ENCODE results near the gene ANKRD29. TPM values are rescaled to one million over a fixed set of nuclear protein-coding genes. Genes with fewer than 3 reads are reported as not detected.
A peak's percentile ranks its signal among the peaks of the same experiment; 100 is the strongest.

Gene ANKRD29
- total RNA-seq, 1 donor from 2014 or later, result 21.5 TPM

DNA sequence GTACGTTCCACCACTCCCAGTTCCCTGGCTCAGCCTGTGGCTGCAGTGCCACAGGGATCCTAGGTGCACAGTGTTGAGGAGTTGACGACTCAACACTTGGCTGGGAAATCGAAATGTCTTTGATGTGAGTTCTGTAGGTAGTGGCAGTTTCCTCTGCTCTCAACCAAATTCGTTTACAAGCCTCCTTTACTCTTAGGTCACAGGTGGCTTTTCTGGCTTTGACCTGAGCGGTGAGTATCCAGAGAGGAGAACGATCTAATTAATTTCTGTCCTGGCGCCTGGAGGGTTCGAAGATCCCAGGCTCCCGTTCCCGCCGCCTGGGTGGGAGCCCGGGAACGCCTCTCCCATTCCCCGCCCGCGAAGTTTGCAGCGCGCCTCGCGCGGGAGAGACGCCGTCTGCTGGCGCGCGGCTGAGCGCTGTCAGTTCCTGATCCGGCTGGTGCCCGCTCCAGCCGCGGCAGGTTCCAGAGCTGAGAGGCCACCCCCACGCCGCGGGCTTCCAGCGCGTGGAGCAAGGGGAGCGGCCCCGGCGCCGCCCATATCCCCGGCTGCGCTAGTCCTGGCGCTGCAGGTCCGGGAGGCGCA is 26.4 kb upstream of the ANKRD29 start, which contains the start of gene LAMA3:
LAMA3 (plus strand) TSS at position 423 of the 585 bp plus-strand sequence. CDS start 231 bp downstream, outside the sequence.
- DNase-seq (ENCODE audit: low spot score), result peak; percentile 71
- intact Hi-C loops (cut with DNase I), result no loop called here

DNA sequence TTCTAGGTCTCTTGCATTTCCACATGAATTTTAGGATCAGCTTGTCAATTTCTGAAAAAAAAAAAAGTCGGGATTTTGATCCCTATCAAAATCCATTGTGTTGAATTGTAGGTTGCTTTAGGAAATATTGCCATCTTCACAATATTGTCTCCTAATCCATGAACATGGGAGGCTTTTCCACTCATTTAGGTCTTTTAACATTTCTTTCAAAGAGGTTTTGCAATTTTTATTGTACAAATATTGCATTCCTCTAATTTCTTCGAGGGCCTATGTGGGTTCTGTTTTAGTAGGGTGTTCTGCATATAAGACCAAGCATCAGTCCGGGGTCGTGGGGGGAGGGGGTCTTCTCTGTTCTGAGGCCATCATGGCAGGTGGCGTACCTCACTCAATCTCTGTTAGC is 25.8 kb upstream of the ANKRD29 start:
- intact Hi-C loops (cut with DNase I), result no loop called here
- no peak for ATAC-seq
- DNase-seq (ENCODE audit: low spot score), result no peak

More for the DNA sequence above, 26.4 kb upstream of the ANKRD29 start, which contains the start of gene LAMA3:
- ATAC-seq, result peak; percentile 87

DNA sequence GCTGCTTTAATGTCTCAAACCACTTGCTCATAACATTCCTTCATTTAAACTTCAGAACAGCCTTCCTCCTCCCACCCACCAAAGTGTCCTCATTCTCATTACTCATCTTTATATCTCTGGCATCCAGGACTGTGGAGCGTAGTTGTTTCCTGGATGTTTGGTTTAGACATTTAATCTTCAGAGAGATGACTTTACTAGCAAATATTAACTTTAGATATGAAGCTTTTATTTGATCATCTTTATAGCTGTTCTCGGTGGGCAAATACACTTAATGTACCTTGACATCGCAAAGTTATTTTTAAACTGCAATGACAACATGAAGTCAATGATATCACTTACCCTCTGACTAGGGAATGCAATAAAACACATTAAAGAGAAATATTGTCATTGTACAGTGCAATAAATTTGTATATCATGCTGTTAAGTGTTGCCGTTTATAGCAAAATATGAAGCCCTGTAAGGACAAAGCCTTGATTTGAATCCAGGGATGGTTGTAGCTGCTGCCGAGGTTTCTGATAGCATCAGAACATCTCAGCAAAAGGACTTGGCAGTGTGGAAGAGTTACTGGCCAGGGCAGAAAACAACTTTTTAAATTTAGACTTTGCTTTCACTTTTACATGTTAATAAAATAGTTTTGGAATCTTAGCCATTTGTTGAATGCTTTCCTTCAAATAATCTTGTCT is 21.9 kb upstream of the ANKRD29 start:
- ATAC-seq (no peak), DNase-seq (ENCODE audit: low spot score) (no peak)
- intact Hi-C loops (cut with DNase I), result no loop called here

DNA sequence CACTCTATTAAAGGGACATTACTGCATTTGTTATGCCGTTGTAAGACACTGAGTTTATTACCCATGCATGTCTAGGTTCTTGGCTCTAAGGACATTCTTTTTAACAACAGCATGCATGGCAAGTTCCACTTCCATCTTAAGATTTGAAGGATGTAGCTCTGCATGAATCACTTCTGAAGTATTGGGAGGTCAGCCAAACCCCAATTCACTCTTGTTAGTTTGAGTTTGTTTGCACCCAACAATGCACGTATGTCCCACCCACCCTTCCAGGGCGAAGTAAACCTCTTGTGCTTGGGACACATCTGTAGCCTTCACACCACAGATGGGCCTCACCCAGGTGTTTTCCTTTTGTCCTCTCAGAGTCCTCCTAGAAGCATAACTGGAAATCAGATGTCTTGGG is 21.0 kb upstream of the ANKRD29 start:
- DNase-seq (ENCODE audit: low spot score), result no peak
- no peak for ATAC-seq
- intact Hi-C loops (cut with DNase I), result no loop called here

DNA sequence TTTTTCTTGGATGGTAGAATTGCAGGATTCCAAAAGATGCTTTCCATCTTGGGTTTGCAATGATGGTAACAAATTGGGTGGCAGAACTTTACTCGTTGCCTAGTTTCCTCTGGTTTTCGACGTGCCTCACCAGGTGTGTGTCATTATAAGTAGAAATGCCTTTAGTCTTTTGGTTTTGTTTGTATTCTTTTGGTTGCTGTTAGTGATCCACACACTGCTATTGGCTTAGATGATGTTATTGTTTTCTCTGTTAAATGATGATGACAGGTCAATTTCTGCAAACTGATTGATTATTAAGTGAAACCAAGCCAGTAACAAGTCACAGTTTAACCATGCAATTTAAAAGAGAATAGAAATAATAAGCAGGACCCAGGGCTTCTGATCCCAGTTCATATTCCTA is 20.4 kb upstream of the ANKRD29 start:
- DNase-seq (ENCODE audit: low spot score) (no peak), ATAC-seq (no peak)
- intact Hi-C loops (cut with DNase I), result no loop called here

DNA sequence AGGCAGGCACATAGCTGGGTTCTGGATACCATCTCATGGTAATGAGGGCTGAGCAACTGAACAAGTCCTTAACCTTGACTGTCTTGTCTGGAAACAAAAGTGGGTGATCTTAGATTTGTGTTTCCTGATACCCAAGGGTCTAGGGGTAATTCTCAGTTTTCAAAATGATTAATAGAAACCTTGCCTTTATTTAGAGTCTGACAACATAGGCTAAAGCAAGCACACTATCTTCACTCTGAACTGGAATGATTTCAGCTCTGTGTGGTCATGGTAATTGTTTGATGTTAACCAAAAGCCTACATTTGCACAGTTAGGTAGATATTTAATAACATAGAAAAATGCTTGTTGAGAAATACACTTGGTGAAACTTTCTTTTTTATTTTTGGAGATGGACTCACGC is 19.8 kb upstream of the ANKRD29 start:
- no peak for ATAC-seq
- no peak for DNase-seq (ENCODE audit: low spot score)
- intact Hi-C loops (cut with DNase I), result no loop called here

DNA sequence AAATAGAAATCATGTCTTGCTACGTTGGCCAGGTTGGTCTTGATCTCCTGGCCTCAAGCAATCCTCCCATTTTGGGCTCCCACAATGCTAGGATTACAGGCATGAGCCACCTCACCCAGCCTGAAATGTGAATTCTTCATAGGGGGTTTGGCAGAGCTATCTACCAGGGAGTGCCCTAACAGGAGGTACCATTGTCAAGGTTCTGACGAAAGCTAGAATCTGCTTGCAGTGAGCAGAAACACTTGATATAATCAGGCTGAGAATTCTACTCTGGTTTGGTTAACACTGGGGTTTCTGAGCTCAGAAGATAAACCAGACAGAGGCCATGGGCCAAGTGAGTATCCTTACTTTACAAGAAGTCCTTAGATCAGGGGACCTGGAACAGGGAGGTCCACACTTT is 19.3 kb upstream of the ANKRD29 start:
- no peak for ATAC-seq
- intact Hi-C loops (cut with DNase I), result no loop called here
- DNase-seq (ENCODE audit: low spot score), result no peak

DNA sequence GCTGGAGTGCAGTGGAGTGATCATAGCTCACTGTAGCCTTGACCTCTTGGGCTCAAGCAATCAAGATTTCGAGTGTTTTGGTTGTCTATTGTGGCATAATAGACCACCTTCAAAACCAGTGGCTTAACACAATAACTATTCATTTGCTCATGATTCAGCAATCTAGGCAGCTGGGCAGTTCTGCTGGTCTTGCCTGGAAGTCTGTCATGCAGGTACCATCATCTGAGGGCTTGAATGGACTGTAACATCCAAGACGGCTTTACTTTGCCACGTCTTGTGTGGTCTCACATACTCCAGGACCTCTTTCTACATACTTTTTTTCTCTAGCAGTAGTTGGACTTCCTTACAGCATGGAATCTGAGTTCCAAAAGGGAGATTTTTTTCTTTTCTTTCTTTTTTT is 13.2 kb upstream of the ANKRD29 start:
- intact Hi-C loops (cut with DNase I), result no loop called here
- DNase-seq (ENCODE audit: low spot score) (no peak), ATAC-seq (peak; percentile 16)

DNA sequence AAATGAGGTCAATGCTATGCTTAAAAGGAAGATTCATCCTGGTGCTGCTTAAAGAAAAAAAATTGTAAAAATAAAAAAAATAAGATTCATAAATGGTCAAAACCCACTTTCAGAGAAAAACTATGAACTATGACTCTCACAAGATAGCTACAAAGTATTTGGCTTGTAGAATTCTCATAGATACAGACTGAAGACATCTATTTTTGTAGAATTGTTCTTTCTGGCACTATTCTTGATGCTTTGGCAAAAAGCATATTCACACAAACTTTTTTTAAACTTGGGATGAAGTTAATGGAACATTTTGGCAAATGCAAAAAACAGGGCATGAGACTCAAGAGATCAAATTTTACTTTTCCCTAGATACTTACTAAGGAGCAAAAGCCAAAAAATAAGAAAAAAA is 12.5 kb upstream of the ANKRD29 start:
- peak; percentile 64 for ATAC-seq
- no peak for DNase-seq (ENCODE audit: low spot score)
- intact Hi-C loops (cut with DNase I), result no loop called here

DNA sequence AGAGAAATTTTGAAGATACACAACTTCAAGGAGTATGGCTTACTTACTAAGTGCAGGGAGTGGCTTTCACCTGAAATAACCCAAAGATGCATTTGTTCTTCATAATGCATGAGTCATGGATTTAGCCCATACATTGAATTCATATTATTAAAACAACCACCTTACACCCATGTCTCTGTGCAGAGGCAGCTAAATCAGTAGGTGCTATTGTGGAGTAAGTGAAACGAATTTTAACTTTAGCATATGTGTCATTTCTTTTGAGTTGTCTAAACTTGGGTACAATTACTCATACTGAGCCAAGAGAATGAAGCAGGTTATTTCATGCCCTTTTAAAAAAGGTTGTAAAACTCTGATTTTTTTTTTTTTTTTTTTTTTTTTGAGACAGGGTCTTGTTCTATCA is 11.0 kb upstream of the ANKRD29 start:
- DNase-seq (ENCODE audit: low spot score) (no peak), ATAC-seq (no peak)
- intact Hi-C loops (cut with DNase I), result no loop called here

DNA sequence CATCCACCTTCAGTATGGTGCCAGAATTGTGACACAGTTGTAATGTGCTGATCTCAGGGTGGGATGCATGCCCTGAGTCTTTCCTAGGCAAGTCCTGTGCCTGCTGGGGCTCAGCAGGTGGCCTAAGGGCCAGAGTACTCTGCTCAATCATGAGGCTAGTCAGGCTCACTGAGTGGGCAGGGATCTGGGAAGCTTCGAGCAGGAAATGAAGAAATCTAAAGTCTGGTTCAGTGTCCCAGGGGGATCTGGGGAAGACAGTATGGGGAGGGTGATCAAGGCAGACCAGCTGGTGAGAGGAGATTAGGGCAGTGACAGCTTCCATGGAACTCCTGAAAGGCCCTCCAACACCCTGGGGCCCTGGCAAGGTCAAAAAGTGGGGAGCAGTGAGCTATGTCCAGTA is 8.9 kb upstream of the ANKRD29 start:
- ATAC-seq, result no peak
- DNase-seq (ENCODE audit: low spot score), result no peak
- intact Hi-C loops (cut with DNase I), result no loop called here

DNA sequence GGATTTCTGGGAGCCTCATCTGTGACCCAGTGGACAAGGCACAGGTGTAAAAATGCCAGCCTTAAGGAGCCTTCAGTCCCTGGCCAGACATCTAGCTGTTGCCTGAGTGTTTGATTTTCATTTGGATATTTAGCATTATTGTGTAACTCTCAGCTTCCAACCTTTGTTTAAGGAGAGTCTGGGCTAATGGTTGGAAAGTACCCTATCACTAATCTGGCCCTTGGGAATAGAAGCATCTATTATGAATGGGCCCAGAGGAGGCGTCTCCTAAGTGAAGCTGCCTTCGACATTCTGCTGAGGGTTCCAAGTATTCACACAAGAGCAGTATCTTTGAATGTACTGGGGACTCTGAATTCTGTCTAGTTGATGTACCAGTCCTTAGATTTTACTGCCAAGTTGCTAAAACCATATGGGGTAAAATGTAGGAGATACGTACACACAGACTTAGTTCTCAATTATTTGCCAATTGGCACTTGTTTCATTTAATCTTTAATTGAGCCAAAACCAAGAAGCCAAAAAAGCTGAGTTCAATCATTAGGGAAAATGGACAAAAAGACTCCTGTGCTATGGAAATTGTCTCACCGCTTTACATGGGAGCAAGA is 7.2 kb upstream of the ANKRD29 start:
- DNase-seq (ENCODE audit: low spot score) (no peak), ATAC-seq (no peak)
- intact Hi-C loops (cut with DNase I), result no loop called here

DNA sequence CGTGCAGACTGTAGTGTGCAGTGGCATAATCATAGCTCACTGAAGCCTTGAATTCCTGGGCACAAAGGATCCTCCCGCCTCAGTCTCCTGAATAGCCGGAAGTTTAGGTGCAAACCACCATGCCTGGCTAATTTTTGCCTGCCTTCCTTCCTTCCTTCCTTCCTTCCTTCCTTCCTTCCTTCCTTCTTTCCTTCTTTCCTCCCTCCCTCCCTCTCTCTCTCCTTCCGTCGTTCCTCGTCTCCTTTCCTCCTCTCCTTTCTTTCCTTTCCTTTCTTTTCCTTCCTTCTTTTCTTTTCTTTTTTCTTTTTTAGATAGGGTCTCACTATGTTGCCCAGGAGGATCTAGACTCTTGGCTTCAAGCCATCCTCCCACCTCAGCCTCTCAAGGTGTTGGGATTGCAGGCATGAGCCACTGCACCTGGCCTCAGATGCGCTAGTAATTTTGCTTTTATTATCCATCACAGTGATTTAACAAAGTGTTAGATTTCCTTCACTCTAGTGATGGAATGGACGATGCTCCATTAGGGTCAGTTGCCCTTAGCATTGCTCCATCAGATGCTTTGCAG is 6.6 kb upstream of the ANKRD29 start:
- DNase-seq (ENCODE audit: low spot score) (no peak), ATAC-seq (no peak)
- intact Hi-C loops (cut with DNase I), result no loop called here

DNA sequence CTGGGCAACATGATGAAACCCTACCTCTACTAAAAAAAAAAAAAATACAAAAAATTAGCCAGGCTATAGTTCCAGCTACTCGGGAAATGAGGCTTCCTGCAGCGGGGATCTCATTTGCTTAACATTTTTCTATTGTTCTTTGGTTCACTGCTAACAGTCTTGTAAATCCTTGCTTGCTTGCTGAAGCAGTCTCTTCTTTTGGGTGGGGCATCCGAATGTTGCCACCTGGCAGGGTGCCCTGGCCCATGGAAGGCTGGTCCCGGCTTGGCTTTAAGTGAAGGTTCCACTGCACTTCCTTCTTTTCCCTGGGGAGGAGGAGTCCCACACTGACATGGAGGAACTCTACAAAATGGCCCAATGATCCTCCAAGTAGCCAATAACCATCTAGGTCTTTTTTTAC is 6.0 kb upstream of the ANKRD29 start:
- intact Hi-C loops (cut with DNase I), result no loop called here
- DNase-seq (ENCODE audit: low spot score), result no peak
- no peak for ATAC-seq

DNA sequence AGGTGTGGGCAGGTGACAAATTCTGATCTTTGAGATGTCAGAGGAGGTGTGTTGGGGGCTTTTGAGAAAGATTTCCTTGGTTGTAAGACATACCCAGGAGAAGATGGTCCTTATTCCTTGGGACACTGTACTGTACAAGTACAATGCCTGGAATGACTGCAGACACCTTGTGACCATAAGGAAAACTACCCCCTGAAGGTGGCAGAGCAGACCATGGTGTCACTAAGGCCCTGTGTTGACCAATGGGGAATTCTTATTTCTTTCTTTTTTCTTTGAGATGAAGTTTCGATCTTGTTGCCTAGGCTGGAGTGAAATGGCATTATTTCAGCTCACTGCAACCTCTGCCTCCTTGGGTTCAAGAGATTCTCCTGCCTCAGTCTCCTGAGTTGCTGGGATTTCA is 4.4 kb upstream of the ANKRD29 start:
- ATAC-seq (no peak), DNase-seq (ENCODE audit: low spot score) (no peak)
- intact Hi-C loops (cut with DNase I), result no loop called here

DNA sequence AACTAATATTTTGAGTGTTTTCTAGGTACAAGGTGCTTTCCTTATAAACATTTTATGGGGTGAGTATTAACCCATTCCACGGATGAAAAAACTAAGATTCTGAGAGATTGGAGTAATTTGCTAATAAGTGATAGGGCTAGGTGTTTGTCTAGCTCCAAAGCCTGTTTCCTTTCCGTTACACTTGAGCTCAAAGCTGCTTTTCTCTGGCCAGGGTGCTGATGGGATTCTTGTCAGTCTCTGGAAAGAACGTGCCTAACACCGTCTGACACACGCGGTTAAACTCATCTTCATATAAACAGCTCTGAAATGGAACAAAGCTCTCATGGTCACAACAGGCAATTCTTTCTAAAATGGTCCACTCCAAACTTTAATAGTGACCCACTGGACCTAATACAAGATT is 2.0 kb upstream of the ANKRD29 start:
- no peak for ATAC-seq
- DNase-seq (ENCODE audit: low spot score), result no peak
- intact Hi-C loops (cut with DNase I), result no loop called here

DNA sequence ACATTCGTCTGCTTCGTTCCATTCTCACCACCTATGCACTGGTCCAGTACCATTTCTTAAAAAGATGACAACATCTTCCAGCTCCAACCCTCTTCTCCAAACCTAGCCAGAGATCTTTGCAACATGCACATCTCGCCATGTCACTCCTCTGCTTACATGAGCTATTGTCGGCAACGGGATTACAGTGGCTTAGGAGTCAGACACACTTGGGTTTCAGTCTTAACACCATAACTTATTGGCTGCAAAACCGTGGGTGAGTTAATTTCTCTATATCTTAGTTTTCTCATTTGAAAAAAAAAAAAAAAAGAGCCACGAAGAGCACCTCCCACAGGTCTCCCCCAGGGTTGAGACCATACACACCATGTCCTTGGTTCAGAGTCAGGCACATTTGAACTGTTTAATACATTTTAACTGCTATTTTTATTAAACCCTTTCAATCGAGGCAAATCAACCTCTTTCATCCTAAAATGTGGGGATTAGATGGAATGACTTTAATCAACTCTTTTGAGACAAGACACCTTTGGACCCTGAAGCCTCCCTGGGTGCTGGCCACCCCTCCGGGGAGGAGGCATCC is 889 bp downstream of the ANKRD29 start:
- DNase-seq (ENCODE audit: low spot score) (no peak), ATAC-seq (no peak)

DNA sequence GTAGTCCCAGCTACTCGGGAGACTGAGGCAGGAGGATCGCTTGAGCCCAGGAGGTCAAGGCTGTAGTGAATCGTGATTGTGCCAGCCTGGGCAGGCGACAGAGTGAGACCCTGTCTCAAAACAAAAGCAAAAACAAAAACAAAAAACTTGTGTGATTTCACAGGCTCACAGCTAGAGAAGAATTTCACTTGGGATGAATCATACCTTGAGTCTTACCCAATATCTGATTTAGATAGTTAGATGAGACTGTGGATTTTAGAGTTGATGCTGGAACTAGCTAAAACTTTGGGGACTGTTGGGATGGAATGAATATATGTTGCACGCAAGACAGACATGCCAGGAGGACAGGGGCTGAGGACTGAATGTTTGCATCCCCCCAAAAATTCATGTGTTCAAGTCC is 4.4 kb downstream of the ANKRD29 start:
- ATAC-seq, result no peak
- DNase-seq (ENCODE audit: low spot score), result no peak
- intact Hi-C loops (cut with DNase I), result no loop called here

More for the DNA sequence above, 889 bp downstream of the ANKRD29 start:
- intact Hi-C loops (cut with DNase I), result no loop called here

DNA sequence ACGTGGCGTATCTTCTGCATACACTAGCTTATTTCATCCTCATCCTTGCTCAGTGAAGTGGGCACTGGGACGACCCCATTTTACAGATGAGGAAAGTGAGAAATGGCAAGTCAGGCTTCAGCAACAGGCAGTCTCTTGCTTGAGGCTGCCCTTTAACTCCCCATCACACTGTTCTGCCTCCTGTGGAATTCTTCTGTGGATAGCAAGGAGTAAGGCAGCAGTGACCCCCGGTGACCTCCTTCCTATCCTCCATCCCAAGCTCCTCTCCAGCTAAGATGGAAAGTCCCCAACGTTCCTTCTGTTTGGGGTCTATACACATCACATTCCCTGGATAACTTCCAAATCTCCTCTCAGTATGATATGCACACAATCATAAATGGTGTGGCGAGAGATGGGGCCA is 10.5 kb downstream of the ANKRD29 start:
- intact Hi-C loops (cut with DNase I), result no loop called here
- DNase-seq (ENCODE audit: low spot score) (no peak), ATAC-seq (no peak)
